ENCODE measurements around the gene SCN3A. TPM values are rescaled to one million over a fixed set of nuclear protein-coding genes. Genes with fewer than 3 reads are reported as not detected.

The SCN3A gene
- total and polyA plus RNA-seq, 2 of the 13 experiments (the other 11 are each of a cell fraction or from before 2014, with no cell fraction given), result not detected

DNA sequence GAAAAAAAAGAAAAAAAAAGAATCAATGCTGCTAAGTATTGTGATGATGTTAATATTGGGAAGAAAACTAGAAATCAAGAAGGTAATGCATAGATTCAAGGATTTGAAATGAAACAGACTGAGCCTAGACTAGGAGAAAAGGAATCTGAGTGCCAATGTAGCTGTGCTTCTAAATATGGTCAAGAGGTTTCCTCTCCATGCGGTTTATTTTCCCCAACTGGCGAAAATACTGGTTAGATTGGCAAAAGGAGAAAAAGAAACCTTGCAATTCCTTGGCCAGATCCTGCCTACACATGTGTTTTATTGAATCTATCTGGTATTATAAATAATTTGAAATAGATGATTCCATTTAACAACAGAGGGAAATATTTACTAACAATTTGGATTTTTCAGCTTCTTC lies 5.7 kb downstream of the SCN3A start:
- ChIA-PET CTCF (ENCODE audit: low intra/inter-chr PET ratio, low total read pairs) (no interaction called here), POLR2A (no interaction called here)
- TF ChIP-seq ZKSCAN5 (CRISPR knock-in tag; IDR thresholded peaks at IDR 0.05) (no peak), NRL (CRISPR knock-in tag; IDR thresholded peaks at IDR 0.05; ENCODE audit: borderline replicate concordance) (no peak), NFIB (CRISPR knock-in tag; IDR thresholded peaks at IDR 0.05; ENCODE audit: borderline replicate concordance) (no peak), FOSL1 (CRISPR knock-in tag; IDR thresholded peaks at IDR 0.05; ENCODE audit: borderline replicate concordance) (no peak), ZC3H4 (CRISPR knock-in tag; IDR thresholded peaks at IDR 0.05; ENCODE audit: borderline replicate concordance) (no peak), ZNF3 (CRISPR knock-in tag; IDR thresholded peaks at IDR 0.05) (no peak), SP2 (CRISPR knock-in tag; IDR thresholded peaks at IDR 0.05) (no peak), HMG20B (CRISPR knock-in tag; conservative IDR thresholded peaks at IDR 0.05) (no peak), ZNF619 (CRISPR knock-in tag; IDR thresholded peaks at IDR 0.05) (no peak), SRSF1 (optimal IDR thresholded peaks at IDR 0.05; ENCODE audit: low read depth, low read length) (no peak), ZNF850 (CRISPR knock-in tag; conservative IDR thresholded peaks at IDR 0.05) (no peak), ZNF616 (CRISPR knock-in tag; IDR thresholded peaks at IDR 0.05; ENCODE audit: low read depth) (no peak), POLR2AphosphoS2 (IDR thresholded peaks at IDR 0.05; ENCODE audit: low read depth, low read length) (no peak), ZSCAN29 (CRISPR knock-in tag; conservative IDR thresholded peaks at IDR 0.05) (no peak), ZEB1 (IDR thresholded peaks at IDR 0.05; ENCODE audit: insufficient replicate concordance, low read depth) (no peak), SSRP1 (CRISPR knock-in tag; IDR thresholded peaks at IDR 0.05) (no peak)
- TF ChIP-seq, protein P1, sequence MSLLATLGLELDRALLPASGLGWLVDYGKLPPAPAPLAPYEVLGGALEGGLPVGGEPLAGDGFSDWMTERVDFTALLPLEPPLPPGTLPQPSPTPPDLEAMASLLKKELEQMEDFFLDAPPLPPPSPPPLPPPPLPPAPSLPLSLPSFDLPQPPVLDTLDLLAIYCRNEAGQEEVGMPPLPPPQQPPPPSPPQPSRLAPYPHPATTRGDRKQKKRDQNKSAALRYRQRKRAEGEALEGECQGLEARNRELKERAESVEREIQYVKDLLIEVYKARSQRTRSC (CRISPR knock-in tag; IDR thresholded peaks at IDR 0.05; ENCODE audit: low read depth), result no peak
- TF ChIP-seq, protein P2, sequence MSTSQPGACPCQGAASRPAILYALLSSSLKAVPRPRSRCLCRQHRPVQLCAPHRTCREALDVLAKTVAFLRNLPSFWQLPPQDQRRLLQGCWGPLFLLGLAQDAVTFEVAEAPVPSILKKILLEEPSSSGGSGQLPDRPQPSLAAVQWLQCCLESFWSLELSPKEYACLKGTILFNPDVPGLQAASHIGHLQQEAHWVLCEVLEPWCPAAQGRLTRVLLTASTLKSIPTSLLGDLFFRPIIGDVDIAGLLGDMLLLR (CRISPR knock-in tag; IDR thresholded peaks at IDR 0.05), result no peak
- TF ChIP-seq, protein P3, sequence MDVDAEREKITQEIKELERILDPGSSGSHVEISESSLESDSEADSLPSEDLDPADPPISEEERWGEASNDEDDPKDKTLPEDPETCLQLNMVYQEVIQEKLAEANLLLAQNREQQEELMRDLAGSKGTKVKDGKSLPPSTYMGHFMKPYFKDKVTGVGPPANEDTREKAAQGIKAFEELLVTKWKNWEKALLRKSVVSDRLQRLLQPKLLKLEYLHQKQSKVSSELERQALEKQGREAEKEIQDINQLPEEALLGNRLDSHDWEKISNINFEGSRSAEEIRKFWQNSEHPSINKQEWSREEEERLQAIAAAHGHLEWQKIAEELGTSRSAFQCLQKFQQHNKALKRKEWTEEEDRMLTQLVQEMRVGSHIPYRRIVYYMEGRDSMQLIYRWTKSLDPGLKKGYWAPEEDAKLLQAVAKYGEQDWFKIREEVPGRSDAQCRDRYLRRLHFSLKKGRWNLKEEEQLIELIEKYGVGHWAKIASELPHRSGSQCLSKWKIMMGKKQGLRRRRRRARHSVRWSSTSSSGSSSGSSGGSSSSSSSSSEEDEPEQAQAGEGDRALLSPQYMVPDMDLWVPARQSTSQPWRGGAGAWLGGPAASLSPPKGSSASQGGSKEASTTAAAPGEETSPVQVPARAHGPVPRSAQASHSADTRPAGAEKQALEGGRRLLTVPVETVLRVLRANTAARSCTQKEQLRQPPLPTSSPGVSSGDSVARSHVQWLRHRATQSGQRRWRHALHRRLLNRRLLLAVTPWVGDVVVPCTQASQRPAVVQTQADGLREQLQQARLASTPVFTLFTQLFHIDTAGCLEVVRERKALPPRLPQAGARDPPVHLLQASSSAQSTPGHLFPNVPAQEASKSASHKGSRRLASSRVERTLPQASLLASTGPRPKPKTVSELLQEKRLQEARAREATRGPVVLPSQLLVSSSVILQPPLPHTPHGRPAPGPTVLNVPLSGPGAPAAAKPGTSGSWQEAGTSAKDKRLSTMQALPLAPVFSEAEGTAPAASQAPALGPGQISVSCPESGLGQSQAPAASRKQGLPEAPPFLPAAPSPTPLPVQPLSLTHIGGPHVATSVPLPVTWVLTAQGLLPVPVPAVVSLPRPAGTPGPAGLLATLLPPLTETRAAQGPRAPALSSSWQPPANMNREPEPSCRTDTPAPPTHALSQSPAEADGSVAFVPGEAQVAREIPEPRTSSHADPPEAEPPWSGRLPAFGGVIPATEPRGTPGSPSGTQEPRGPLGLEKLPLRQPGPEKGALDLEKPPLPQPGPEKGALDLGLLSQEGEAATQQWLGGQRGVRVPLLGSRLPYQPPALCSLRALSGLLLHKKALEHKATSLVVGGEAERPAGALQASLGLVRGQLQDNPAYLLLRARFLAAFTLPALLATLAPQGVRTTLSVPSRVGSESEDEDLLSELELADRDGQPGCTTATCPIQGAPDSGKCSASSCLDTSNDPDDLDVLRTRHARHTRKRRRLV (CRISPR knock-in tag; IDR thresholded peaks at IDR 0.05), result no peak
- H3K36me3 ChIP-seq (replicated peaks in 1 of 2; ENCODE audit: control insufficient read depth in 1 of 2, insufficient read depth in 2 of 2, low read length in 2 of 2), result no peaks in the 10 kb centered on the region
- BruUV-seq (replicated peaks), result no TSS peak
- no peak for DNase-seq (ENCODE audit: low spot score)
- no peaks in the 10 kb centered on the region for H3K27me3 ChIP-seq (ENCODE audit: control insufficient read depth in 1 of 2, insufficient read depth in 2 of 2, low read length in 2 of 2)
- in situ Hi-C loops (cut with HindIII; ENCODE audit: extremely low pct_ligation_motif_present, low pct_unique_long_range_greater_than_20kb), result no loop called here
- WGBS (ENCODE audit: low lambda C conversion rate), result 16% methylated on average over 2 of the region's 2 CpGs
- H4K20me1 ChIP-seq (ENCODE audit: insufficient read depth, low read length), result no peaks in the 10 kb centered on the region
- H3K79me2 ChIP-seq (ENCODE audit: insufficient read depth, low read length), result no peaks in the 10 kb centered on the region
- no peak overlapping the region for H2AFZ ChIP-seq (ENCODE audit: low read length)
- H3K27ac ChIP-seq (ENCODE audit: extremely low read length, insufficient read depth, low read length), result no peak overlapping the region
- no peak overlapping the region for H3K4me3 ChIP-seq (replicated peaks in 1 of 3; ENCODE audit: insufficient read depth in 1 of 3, low read depth in 2 of 3, low read length in 3 of 3)
- intact Hi-C loops (cut with micrococcal nuclease; ENCODE audit: unreplicated experiment), result no loop called here
- no peak for FAIRE-seq
- H3K4me1 ChIP-seq (ENCODE audit: insufficient read depth, low read length), result no peaks in the 10 kb centered on the region
- no peak overlapping the region for H3K4me2 ChIP-seq (ENCODE audit: low read depth, low read length)
- no peaks in the 10 kb centered on the region for H3K9me3 ChIP-seq (ENCODE audit: low read length)
- no peak for ATAC-seq
- H3K9ac ChIP-seq (ENCODE audit: insufficient read depth, low read depth, low read length), result no peak overlapping the region

All from HepG2 (cell line).